SKM-1 treated with dmso at 0.1 percent for 144 hours (cell line): Measurements from ENCODE around the gene DMRT1.

Source experiments
- DNase-seq: peaks from one replicate; lab custom pipeline; 2025; ENCODE audit not compliant: unreplicated experiment; lab: John Stamatoyannopoulos, UW

The DMRT1 gene

GRCh38 chr9:970151-970996 is 128.9 kb downstream of the DMRT1 start:
- DNase-seq = no peak

GRCh38 chr9:971901-972500 is 130.5 kb downstream of the DMRT1 start:
- no peak for DNase-seq

GRCh38 chr9:972501-973294 is 131.2 kb downstream of the DMRT1 start:
- DNase-seq = no peak

GRCh38 chr9:973295-973834 is 131.9 kb downstream of the DMRT1 start:
- no peak for DNase-seq

- DNase-seq = no peak
Observed at GRCh38 chr9:974031-974995, 132.8 kb downstream of the DMRT1 start.

- no peak for DNase-seq
Observed at GRCh38 chr9:974996-975739, 133.7 kb downstream of the DMRT1 start.

- DNase-seq = no peak
Observed at GRCh38 chr9:975740-976257, 134.3 kb downstream of the DMRT1 start.

- DNase-seq = no peak
Observed at GRCh38 chr9:976258-976942, 134.9 kb downstream of the DMRT1 start, which contains the start of gene DMRT3. Gene DMRT3, plus strand, starts transcription at chr9:976655. Its CDS starts 347 bp downstream, at chr9:977002.

GRCh38 chr9:976943-977837 is 135.7 kb downstream of the DMRT1 start:
- DNase-seq = no peak

- DNase-seq = no peak
Observed at GRCh38 chr9:977838-978830, 136.6 kb downstream of the DMRT1 start.

GRCh38 chr9:979983-980382 is 138.5 kb downstream of the DMRT1 start:
- no peak for DNase-seq

GRCh38 chr9:980640-981039 is 139.1 kb downstream of the DMRT1 start:
- no peak for DNase-seq

- no peak for DNase-seq
Observed at GRCh38 chr9:981491-981898, 140.0 kb downstream of the DMRT1 start.

- no peak for DNase-seq
Observed at GRCh38 chr9:982394-983230, 141.1 kb downstream of the DMRT1 start.

GRCh38 chr9:994005-994404 is 152.5 kb downstream of the DMRT1 start:
- DNase-seq = no peak

- no peak for DNase-seq
Observed at GRCh38 chr9:995192-995591, 153.7 kb downstream of the DMRT1 start.
